GM21360 (cell line): ENCODE measurements around the gene SMAD6.

Experiments used
- ATAC-seq: cut with Tn5 transposase; IDR thresholded peaks from one replicate; pipeline ENCODE4 v1.9.1; 2021; ENCODE audit warnings: mild to moderate bottlenecking, moderate library complexity; ENCODE audit not compliant: unreplicated experiment

The SMAD6 gene

DNA sequence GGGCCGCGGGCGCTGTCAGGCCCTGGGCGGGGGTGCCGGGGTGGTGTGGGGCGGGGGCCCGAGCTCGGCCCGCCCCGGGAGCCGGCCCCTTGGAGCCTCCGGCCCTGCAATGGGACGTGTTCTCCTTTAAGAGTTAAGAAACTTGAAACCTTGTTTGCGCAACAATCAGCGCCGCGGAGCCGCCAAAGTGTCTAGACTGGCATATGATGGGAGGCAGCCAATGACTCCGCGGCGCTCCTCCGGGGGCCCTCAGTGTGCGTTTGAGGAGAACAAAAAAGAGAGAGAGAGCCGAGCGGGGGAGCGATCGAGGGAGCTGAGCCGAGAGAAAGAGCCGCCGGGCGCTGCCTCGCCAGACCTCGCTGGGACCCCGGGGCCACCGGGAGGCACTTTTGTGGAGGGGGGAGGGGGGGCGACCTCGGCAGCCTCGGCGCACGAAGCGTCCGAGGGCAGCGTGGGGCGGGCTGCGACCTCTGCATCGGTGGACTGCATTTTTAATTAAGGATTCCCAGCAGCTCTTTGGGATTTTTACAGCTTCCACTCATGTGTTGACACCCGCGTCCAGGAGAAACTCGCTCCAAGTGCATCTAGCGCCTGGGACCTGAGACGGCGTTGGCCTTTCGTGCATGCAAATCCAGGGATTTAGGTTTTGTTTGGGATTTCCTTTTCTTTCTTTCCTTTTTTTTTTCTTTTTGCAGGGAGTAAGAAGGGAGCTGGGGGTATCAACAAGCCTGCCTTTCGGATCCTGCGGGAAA is at the start of gene SMAD6:
Gene SMAD6, plus strand, starts transcription at position 202 of the 752 bp plus-strand sequence. CDS start 1,023 bp downstream, outside the sequence.
- ATAC-seq = no peak

GRCh38 chr15:66652806-66653205 is 49.2 kb upstream of the SMAD6 start:
- ATAC-seq = no peak

DNA sequence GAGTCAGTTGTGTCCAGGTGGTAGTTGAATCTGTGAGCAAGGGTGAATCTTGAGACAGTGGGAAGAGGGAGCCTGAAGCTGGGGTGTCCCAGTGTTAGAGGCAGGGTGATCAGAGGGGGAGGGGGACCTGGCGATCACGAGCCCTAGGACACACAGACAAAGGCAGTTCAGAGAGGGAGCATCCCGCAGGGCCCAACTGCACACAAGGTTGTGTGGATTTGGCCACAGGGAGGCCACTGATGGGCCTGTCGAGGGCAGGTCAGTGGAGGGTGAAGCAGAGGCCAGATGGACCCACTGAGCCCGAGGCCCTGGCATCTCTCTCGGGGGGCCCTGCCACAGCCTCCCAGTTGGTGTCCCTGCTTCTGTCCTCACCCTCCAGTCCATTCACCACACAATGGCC is 48.6 kb upstream of the SMAD6 start:
- no peak for ATAC-seq

- ATAC-seq = no peak
Measured at GRCh38 chr15:66653852-66654251, 48.2 kb upstream of the SMAD6 start.

- ATAC-seq = no peak
Measured at GRCh38 chr15:66654361-66654738, 47.7 kb upstream of the SMAD6 start.

GRCh38 chr15:66654739-66655375 is 47.2 kb upstream of the SMAD6 start:
- no peak for ATAC-seq

- no peak for ATAC-seq
Measured at GRCh38 chr15:66655511-66655910, 46.5 kb upstream of the SMAD6 start.

DNA sequence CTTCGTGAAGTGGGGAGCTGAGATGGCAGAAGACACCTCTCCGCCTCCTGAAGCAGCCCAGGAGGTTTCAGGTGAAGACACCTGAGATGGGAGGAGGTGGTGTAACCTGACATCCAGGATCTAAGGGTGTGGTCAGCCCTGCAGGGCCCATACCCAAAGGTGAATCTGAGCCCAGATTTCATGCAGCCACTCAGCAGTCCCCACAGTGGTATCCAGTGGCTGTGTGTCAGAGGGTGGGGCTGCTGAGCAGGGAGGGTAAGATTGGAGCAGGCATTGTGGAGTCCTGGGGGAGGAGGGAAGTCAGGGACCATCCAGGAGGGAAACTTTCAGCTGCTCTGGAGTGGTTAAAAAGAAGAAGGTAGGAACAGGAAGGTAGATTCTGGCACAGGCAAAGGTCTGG is 46.0 kb upstream of the SMAD6 start:
- no peak for ATAC-seq

- no peak for ATAC-seq
Measured at GRCh38 chr15:66657185-66658020, 44.6 kb upstream of the SMAD6 start.

- ATAC-seq = no peak
Measured at GRCh38 chr15:66658044-66658443, 44.0 kb upstream of the SMAD6 start.

- no peak for ATAC-seq
Measured at GRCh38 chr15:66658855-66659254, 43.2 kb upstream of the SMAD6 start.

DNA sequence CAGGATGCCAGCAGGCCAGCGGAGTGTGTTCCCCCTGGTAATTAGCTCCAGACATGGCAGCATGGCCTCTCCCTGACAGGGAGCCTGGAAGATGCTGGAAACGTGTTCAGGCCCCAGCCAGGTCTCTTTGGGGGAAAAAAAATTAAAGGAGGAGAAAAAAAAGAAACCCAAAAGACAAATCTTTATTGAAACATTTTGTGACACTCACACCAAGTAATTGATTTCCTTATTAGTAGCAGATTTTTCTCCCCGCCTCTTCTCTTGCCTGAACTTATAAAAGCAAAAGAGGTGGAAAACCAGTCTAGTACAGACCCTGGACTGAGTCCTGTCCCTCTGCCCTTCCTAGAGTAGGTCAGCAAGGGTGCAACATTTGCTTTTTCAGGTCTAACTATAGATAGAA is 42.7 kb upstream of the SMAD6 start:
- no peak for ATAC-seq

DNA sequence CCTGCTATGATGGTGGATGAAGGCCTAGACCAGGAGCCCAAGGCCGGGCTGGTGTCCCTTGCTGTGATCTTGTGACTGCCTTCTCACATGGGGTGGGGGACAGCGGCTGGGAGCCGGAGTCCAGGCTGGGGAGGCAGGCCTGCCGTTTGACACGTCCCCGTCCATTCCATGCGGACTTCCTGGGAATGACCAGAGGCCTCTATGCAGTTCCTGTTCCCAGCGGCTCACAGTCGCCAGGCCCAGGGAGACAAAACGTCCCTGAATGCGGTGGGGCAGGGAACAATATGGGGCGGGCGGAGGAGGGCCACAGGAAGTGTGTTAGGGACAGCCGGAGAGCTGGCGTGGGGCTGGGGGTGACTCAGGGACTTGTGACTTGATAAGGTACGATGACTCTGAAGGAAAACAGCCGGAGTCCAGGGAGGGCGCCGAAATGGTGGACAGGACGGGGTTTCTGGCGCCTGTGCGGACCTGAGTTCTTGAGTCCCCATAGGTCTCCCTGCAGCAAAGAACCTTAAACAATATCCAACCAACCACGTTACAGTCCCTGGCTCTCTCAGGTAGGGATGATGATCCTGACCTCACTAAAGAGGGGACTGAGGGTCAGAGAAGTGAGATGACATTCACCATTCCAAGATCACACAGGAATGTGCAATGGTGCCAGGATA is 40.5 kb upstream of the SMAD6 start:
- no peak for ATAC-seq

DNA sequence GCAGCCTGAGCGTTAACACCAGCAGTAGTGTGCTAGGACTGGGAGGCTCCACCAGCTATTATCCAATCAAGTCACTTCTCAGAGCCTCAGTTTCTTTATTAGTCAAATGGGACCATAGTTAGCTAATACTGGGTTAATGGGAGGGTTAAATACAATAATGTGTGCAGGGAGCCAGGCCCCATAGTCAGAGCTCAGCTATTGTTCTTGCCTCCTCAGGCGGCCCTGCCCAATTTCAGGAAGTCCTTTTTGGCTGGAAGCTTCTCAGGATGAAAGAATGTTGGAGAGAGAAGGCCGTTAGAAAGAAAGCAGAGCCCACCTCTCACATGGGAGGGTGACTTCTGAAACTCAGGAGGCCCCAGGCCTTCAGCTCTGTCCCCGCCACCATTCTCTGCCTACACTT is 39.5 kb upstream of the SMAD6 start:
- ATAC-seq = no peak

- ATAC-seq = no peak
Measured at GRCh38 chr15:66663664-66664063, 38.4 kb upstream of the SMAD6 start.

GRCh38 chr15:66670175-66670574 is 31.9 kb upstream of the SMAD6 start:
- no peak for ATAC-seq

- ATAC-seq = no peak
Measured at GRCh38 chr15:66670762-66671580, 31.1 kb upstream of the SMAD6 start.

GRCh38 chr15:66672867-66673266 is 29.2 kb upstream of the SMAD6 start:
- ATAC-seq = no peak

DNA sequence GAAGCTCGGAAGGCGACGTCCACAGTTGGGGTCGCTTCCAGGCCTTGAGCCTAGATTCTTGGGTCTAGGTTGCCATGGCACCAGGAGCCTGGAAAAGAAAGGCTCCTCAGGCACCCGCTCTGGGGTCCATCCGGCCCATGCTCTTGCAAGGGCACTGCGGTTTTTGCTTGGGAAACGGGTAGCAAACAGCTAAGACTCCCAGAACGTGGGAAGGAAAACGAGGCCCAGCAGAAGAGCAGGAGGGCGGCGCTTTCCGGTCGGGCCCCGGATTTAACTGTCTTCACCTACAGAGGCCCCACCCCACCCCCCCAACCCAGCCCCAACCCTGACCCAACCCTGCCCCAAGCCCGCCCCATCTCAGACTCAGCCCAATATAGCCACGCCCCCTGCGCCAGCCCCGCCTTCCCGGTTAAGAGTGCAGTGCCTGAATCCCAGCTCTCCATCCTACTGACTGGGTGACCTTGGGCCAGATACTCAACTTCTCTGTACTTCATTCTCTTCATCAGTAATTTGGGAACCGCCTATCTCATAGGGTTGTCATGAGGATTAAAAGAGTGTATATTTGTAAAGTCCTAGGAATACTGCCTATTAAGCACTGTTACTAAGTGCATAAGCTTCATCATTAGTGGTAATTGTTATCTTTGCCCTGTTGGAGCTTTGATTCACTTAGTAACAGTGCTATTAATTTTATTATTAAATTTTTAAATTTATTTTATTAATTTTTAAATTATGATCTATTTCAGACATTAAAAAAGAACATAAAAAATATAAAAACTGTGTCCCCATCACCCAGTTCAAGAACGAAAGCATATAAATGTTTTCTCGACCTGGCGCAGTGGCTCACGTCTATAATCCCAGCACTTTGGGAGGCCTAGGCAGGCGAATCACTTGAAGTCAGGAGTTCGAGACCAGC is 28.4 kb upstream of the SMAD6 start:
- no peak for ATAC-seq
